SK-N-SH (cell line): ENCODE measurements around the gene USP47.

ENCODE experiments used
- EZH2phosphoT487 ChIP-seq: fragments of 200-600 bp; sonication (generic); IDR thresholded peaks from 2 replicates; pipeline ENCODE4 v1.6.1; 2017; ENCODE audit warnings: low read depth, mixed run types, mild to moderate bottlenecking, antibody characterized with exemption, moderate library complexity, borderline replicate concordance
- POLR2AphosphoS5 ChIP-seq: IDR thresholded peaks from 2 replicates; pipeline ENCODE4 v1.6.1; 2012; ENCODE audit warnings: low read depth, low read length
- RCOR1 ChIP-seq: fragments of 150-350 bp; IDR thresholded peaks from 2 replicates; pipeline ENCODE4 v1.6.1; 2017; ENCODE audit warnings: antibody characterized with exemption, low read length
- TEAD4 ChIP-seq: IDR thresholded peaks from 2 replicates; pipeline ENCODE4 v1.4.0; 2012; ENCODE audit warnings: mild to moderate bottlenecking, borderline replicate concordance; ENCODE audit not compliant: insufficient read depth
- USF2 ChIP-seq: fragments of 150-350 bp; IDR thresholded peaks from 2 replicates; pipeline ENCODE4 v1.6.1; 2017; ENCODE audit warnings: antibody characterized with exemption, low read length, low read depth, borderline replicate concordance
- TF ChIP-seq, protein P1 (sequence below): fragments of 200-600 bp; sonication (generic); IDR thresholded peaks from 2 replicates; pipeline ENCODE4 v1.6.1; 2017; ENCODE audit warnings: antibody characterized with exemption, mild to moderate bottlenecking, moderate library complexity

GRCh38 chr11:12007769-12008737 lies 166.3 kb downstream of the USP47 start, which contains the start of gene DKK3:
- TF ChIP-seq, protein P1, sequence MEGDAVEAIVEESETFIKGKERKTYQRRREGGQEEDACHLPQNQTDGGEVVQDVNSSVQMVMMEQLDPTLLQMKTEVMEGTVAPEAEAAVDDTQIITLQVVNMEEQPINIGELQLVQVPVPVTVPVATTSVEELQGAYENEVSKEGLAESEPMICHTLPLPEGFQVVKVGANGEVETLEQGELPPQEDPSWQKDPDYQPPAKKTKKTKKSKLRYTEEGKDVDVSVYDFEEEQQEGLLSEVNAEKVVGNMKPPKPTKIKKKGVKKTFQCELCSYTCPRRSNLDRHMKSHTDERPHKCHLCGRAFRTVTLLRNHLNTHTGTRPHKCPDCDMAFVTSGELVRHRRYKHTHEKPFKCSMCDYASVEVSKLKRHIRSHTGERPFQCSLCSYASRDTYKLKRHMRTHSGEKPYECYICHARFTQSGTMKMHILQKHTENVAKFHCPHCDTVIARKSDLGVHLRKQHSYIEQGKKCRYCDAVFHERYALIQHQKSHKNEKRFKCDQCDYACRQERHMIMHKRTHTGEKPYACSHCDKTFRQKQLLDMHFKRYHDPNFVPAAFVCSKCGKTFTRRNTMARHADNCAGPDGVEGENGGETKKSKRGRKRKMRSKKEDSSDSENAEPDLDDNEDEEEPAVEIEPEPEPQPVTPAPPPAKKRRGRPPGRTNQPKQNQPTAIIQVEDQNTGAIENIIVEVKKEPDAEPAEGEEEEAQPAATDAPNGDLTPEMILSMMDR: no peak
- TF ChIP-seq POLR2AphosphoS5 (no peak), TEAD4 (no peak), EZH2phosphoT487 (no peak), RCOR1 (no peak), USF2 (no peak)
